HEK293 (cell line): ENCODE measurements around the gene ZNF554.

ENCODE experiments used
- MYNN ChIP-seq: fragments of 450-650 bp; formaldehyde crosslinking; IDR thresholded peaks from 2 replicates; pipeline ENCODE4 v1.5.1; 2016; ENCODE audit warnings: missing biosample characterization, missing genetic modification characterization, borderline replicate concordance
- MZF1 ChIP-seq: fragments of 450-650 bp; formaldehyde crosslinking; IDR thresholded peaks from 2 replicates; pipeline ENCODE4 v1.5.1; 2017; ENCODE audit warnings: missing biosample characterization, missing genetic modification characterization, borderline replicate concordance
- ZBTB20 ChIP-seq: fragments of 450-650 bp; formaldehyde crosslinking; IDR thresholded peaks from 2 replicates; pipeline ENCODE4 v1.5.1; 2016; ENCODE audit warnings: missing biosample characterization, missing genetic modification characterization
- ZNF76 ChIP-seq: fragments of 450-650 bp; formaldehyde crosslinking; IDR thresholded peaks from 2 replicates; pipeline ENCODE4; 2016; ENCODE audit warnings: low read depth, missing biosample characterization, missing genetic modification characterization, borderline replicate concordance
- TF ChIP-seq, protein P1 (sequence below): fragments of 450-650 bp; formaldehyde crosslinking; IDR thresholded peaks from 2 replicates; pipeline ENCODE4 v1.5.1; 2016; ENCODE audit warnings: missing biosample characterization, missing genetic modification characterization
- TF ChIP-seq, protein P2 (sequence below): fragments of 450-650 bp; formaldehyde crosslinking; IDR thresholded peaks from 2 replicates; pipeline ENCODE4 v1.5.1; 2016; ENCODE audit warnings: missing biosample characterization, missing genetic modification characterization

- TF ChIP-seq, protein P1, sequence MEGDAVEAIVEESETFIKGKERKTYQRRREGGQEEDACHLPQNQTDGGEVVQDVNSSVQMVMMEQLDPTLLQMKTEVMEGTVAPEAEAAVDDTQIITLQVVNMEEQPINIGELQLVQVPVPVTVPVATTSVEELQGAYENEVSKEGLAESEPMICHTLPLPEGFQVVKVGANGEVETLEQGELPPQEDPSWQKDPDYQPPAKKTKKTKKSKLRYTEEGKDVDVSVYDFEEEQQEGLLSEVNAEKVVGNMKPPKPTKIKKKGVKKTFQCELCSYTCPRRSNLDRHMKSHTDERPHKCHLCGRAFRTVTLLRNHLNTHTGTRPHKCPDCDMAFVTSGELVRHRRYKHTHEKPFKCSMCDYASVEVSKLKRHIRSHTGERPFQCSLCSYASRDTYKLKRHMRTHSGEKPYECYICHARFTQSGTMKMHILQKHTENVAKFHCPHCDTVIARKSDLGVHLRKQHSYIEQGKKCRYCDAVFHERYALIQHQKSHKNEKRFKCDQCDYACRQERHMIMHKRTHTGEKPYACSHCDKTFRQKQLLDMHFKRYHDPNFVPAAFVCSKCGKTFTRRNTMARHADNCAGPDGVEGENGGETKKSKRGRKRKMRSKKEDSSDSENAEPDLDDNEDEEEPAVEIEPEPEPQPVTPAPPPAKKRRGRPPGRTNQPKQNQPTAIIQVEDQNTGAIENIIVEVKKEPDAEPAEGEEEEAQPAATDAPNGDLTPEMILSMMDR (tag by site-specific recombination), result no peak
- TF ChIP-seq ZNF76, result no peak
- TF ChIP-seq ZBTB20 (tag by site-specific recombination), result no peak
- TF ChIP-seq MYNN (tag by site-specific recombination), result no peak
- TF ChIP-seq, protein P2, sequence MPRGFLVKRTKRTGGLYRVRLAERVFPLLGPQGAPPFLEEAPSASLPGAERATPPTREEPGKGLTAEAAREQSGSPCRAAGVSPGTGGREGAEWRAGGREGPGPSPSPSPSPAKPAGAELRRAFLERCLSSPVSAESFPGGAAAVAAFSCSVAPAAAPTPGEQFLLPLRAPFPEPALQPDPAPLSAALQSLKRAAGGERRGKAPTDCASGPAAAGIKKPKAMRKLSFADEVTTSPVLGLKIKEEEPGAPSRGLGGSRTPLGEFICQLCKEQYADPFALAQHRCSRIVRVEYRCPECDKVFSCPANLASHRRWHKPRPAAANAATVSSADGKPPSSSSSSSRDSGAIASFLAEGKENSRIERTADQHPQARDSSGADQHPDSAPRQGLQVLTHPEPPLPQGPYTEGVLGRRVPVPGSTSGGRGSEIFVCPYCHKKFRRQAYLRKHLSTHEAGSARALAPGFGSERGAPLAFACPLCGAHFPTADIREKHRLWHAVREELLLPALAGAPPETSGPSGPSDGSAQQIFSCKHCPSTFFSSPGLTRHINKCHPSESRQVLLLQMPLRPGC (tag by site-specific recombination), result no peak
- TF ChIP-seq MZF1, result no peak
These were observed 26.7 kb downstream of the ZNF554 start for GRCh38 chr19:2846180-2846894.
